Epithelial cell of prostate (primary cell): Measurements from ENCODE around the gene AGPAT4.
A peak's percentile ranks its signal among the peaks of the same experiment; 100 is the strongest.
"Not testable (repeated sequence)": the region's sequence is repeated elsewhere in the genome, so short reads cannot be mapped to it uniquely, and the experiment has no call there.

Source experiments
- DNase-seq: peaks from one replicate; pipeline ENCODE4 v3.0.0-alpha.2; 2011; ENCODE audit warnings: low read depth, low spot score
- H3K27ac ChIP-seq: fragments of 450-650 bp; 2 replicates; pipeline ENCODE4 v1.5.1; 2017; ENCODE audit warnings: mild to moderate bottlenecking

AGPAT4 gene

GRCh38 chr6:161211380-161212035 is 62.4 kb downstream of the AGPAT4 start:
- no peak for DNase-seq
- H3K27ac ChIP-seq: no peak overlapping the region

- DNase-seq: no peak
- H3K27ac ChIP-seq: no peak overlapping the region
Observed at GRCh38 chr6:161210857-161211256, 63.0 kb downstream of the AGPAT4 start.

- H3K27ac ChIP-seq: no peak overlapping the region
- DNase-seq: no peak
Observed at GRCh38 chr6:161207200-161207599, 66.7 kb downstream of the AGPAT4 start.

GRCh38 chr6:161204866-161205557 is 68.8 kb downstream of the AGPAT4 start:
- DNase-seq: no peak

GRCh38 chr6:161200610-161201370 is 73.1 kb downstream of the AGPAT4 start:
- no peak overlapping the region for H3K27ac ChIP-seq
- DNase-seq: no peak

More at GRCh38 chr6:161204866-161205557, 68.8 kb downstream of the AGPAT4 start:
- H3K27ac ChIP-seq: no peak overlapping the region

GRCh38 chr6:161199850-161200249 is 74.0 kb downstream of the AGPAT4 start:
- H3K27ac ChIP-seq: no peak overlapping the region
- no peak for DNase-seq

- no peak overlapping the region for H3K27ac ChIP-seq
- no peak for DNase-seq
Observed at GRCh38 chr6:161198783-161199460, 74.9 kb downstream of the AGPAT4 start.

GRCh38 chr6:161198176-161198575 is 75.7 kb downstream of the AGPAT4 start:
- H3K27ac ChIP-seq: no peak overlapping the region

GRCh38 chr6:161195386-161195785 is 78.5 kb downstream of the AGPAT4 start:
- no peak for DNase-seq
- H3K27ac ChIP-seq: no peak overlapping the region

More at GRCh38 chr6:161198176-161198575, 75.7 kb downstream of the AGPAT4 start:
- DNase-seq: peak; percentile 6

GRCh38 chr6:161194374-161194773 is 79.5 kb downstream of the AGPAT4 start:
- H3K27ac ChIP-seq: no peak overlapping the region
- DNase-seq: no peak

- DNase-seq: no peak
- no peak overlapping the region for H3K27ac ChIP-seq
Observed at GRCh38 chr6:161192636-161193411, 81.0 kb downstream of the AGPAT4 start.

GRCh38 chr6:161191671-161192070 is 82.2 kb downstream of the AGPAT4 start:
- no peak for DNase-seq
- no peak overlapping the region for H3K27ac ChIP-seq

GRCh38 chr6:161191007-161191406 is 82.9 kb downstream of the AGPAT4 start:
- no peak overlapping the region for H3K27ac ChIP-seq
- no peak for DNase-seq

GRCh38 chr6:161189891-161190290 is 84.0 kb downstream of the AGPAT4 start:
- no peak overlapping the region for H3K27ac ChIP-seq
- no peak for DNase-seq

GRCh38 chr6:161188547-161189465 is 85.1 kb downstream of the AGPAT4 start:
- H3K27ac ChIP-seq: no peak overlapping the region
- no peak for DNase-seq

- DNase-seq: peak; percentile 41
Observed at GRCh38 chr6:161186173-161186769, 87.6 kb downstream of the AGPAT4 start.

GRCh38 chr6:161181121-161181520 is 92.7 kb downstream of the AGPAT4 start:
- DNase-seq: no peak

More at GRCh38 chr6:161186173-161186769, 87.6 kb downstream of the AGPAT4 start:
- no peak overlapping the region for H3K27ac ChIP-seq

GRCh38 chr6:161178155-161178554 is 95.7 kb downstream of the AGPAT4 start:
- not testable (repeated sequence) for H3K27ac ChIP-seq

More at GRCh38 chr6:161181121-161181520, 92.7 kb downstream of the AGPAT4 start:
- no peak overlapping the region for H3K27ac ChIP-seq

More at GRCh38 chr6:161178155-161178554, 95.7 kb downstream of the AGPAT4 start:
- DNase-seq: not testable (repeated sequence)
